ENCODE results near the gene VCL. TPM values are rescaled to one million over a fixed set of nuclear protein-coding genes. Genes with fewer than 3 reads are reported as not detected.

The VCL gene
- total and polyA plus RNA-seq, 9 of the 15 experiments (the other 6 are each of a cell fraction or from before 2014, with no cell fraction given) = 29.8 to 186 (median 76.4) TPM

GRCh38 chr10:74077416-74077815 is 79.5 kb downstream of the VCL start (continued):
- no peak for TF ChIP-seq SRF (CRISPR knock-in tag; IDR thresholded peaks at IDR 0.05)
- no peak for TF ChIP-seq IFI16 (CRISPR knock-in tag; IDR thresholded peaks at IDR 0.05)
- no peak for TF ChIP-seq ATF4 (CRISPR knock-in tag; IDR thresholded peaks at IDR 0.05)

GRCh38 chr10:74078037-74078436 is 80.1 kb downstream of the VCL start:
- DNase-seq (ENCODE audit: extremely low read depth in 1 of 4, low spot score in 3 of 4) (no peak), ATAC-seq (no peak), FAIRE-seq (no peak)
- no peak overlapping the region for H3K4me3 ChIP-seq
- WGBS (ENCODE audit: insufficient coverage, low coverage, missing lambda C conversion rate) = 79% methylated on average over 1 of the region's 1 CpG
- in situ Hi-C loops (cut with MboI) (no loop called here), intact Hi-C loops (cut with micrococcal nuclease) (no loop called here)
- no peaks in the 10 kb centered on the region for H4K20me1 ChIP-seq (replicated peaks; ENCODE audit: control insufficient read depth, insufficient read depth, low read length)
- H3K4me2 ChIP-seq (ENCODE audit: insufficient read depth, low read length) = no peak overlapping the region
- CTCF ChIA-PET (ENCODE audit: low intra/inter-chr PET ratio) = no interaction called here
- peaks cover 72% of the 10 kb centered on the region for H3K36me3 ChIP-seq (ENCODE audit: control insufficient read depth, insufficient read depth, low read length)
- no peaks in the 10 kb centered on the region; the same call in 2 of the 3 replicates for H3K79me2 ChIP-seq (ENCODE audit: control insufficient read depth, insufficient read depth, low read length)
- no peaks in the 10 kb centered on the region for H3K9me1 ChIP-seq (ENCODE audit: control insufficient read depth, insufficient read depth, low read length)
- H2AFZ ChIP-seq (ENCODE audit: low read depth, low read length) = no peak overlapping the region
- no TSS peak for BruUV-seq (replicated peaks)
- H3K9me3 ChIP-seq (replicated peaks; ENCODE audit: control insufficient read depth, insufficient read depth, low read depth, low read length) = no peaks in the 10 kb centered on the region
- POLR2A ChIA-PET = interaction anchor here (0.7 to 1.9 kb wide), 2 partner anchors 11 to 191 kb away, joined by 5 read pairs; no protein-coding TSS in a partner anchor
- H3K9ac ChIP-seq (ENCODE audit: insufficient read depth in 1 of 2, low read depth in 2 of 2, low read length in 2 of 2) = no peak overlapping the region
- no peaks in the 10 kb centered on the region for H3K27me3 ChIP-seq (ENCODE audit: control insufficient read depth in 2 of 2, insufficient read depth in 2 of 2, low read length in 2 of 2)
- H3K27ac ChIP-seq (ENCODE audit: extremely low read depth, low read depth, low read length) = no peak overlapping the region
- peaks cover 0 to 15% of the 10 kb centered on the region in 2 experiments; a peak in 1 of 5 replicates for H3K4me1 ChIP-seq (replicated peaks in 1 of 2; ENCODE audit: control insufficient read depth in 2 of 2, insufficient read depth in 2 of 2, low read length in 2 of 2)
- no peak for TF ChIP-seq SIX5 (IDR thresholded peaks at IDR 0.05; ENCODE audit: borderline replicate concordance in 1 of 2, insufficient read depth in 1 of 2, low read depth in 1 of 2, low read length in 2 of 2)
- TF ChIP-seq TBL1XR1 (IDR thresholded peaks at IDR 0.05; ENCODE audit: low read length in 2 of 2) = no peak
- TF ChIP-seq DLX4 (CRISPR knock-in tag; IDR thresholded peaks at IDR 0.05) = no peak
- TF ChIP-seq SRSF3 (IDR thresholded peaks at IDR 0.05; ENCODE audit: insufficient read depth, low read length) = no peak
- TF ChIP-seq STAG1 (CRISPR knock-in tag; IDR thresholded peaks at IDR 0.05; ENCODE audit: borderline replicate concordance) = no peak
- no peak for TF ChIP-seq PCBP1 (IDR thresholded peaks at IDR 0.05; ENCODE audit: low read depth, low read length, poor library complexity, severe bottlenecking)
- TF ChIP-seq NR0B1 (IDR thresholded peaks at IDR 0.05; ENCODE audit: partially characterized antibody) = no peak
- TF ChIP-seq GTF2F1 (IDR thresholded peaks at IDR 0.05; ENCODE audit: low read depth, low read length) = no peak
- no peak for TF ChIP-seq BDP1 (IDR thresholded peaks at IDR 0.05; ENCODE audit: insufficient read depth, insufficient read length)
- TF ChIP-seq ZNF584 (CRISPR knock-in tag; IDR thresholded peaks at IDR 0.05; ENCODE audit: low read depth) = no peak
- no peak for TF ChIP-seq ZBTB17 (CRISPR knock-in tag; IDR thresholded peaks at IDR 0.05)
- no peak for TF ChIP-seq UBTF (IDR thresholded peaks at IDR 0.05; ENCODE audit: borderline replicate concordance in 1 of 2, low read depth in 2 of 2, low read length in 2 of 2)

All from K562 (cell line).